Activated naive CD4-positive, alpha-beta T cell treated with anti-CD3 and anti-CD28 coated beads, Interleukin-2, amount 50 U/mL, for 72 hours (primary cell): ENCODE data around the gene FOXO1. TPM values are rescaled to one million over a fixed set of nuclear protein-coding genes. Genes with fewer than 3 reads are reported as not detected.
"Not testable (repeated sequence)": the region's sequence is repeated elsewhere in the genome, so short reads cannot be mapped to it uniquely, and the experiment has no call there.

Experiments
- ATAC-seq, 2 donors: fragments of 150-1000 bp; cut with Tn5 transposase; 2 replicates each; pipeline ENCODE4 v1.10.0; 2021; ENCODE audit warnings: mild to moderate bottlenecking in 2 of 2, moderate library complexity in 2 of 2
- DNase-seq, 2 donors: peaks; one replicate each; pipeline ENCODE4 v3.0.0; 2021 to 2022; ENCODE audit warnings: low spot score in 2 of 2
- H3K27ac Mint-ChIP-seq, 2 donors: one replicate each; pipeline ENCODE4 v1.8.0; 2022; ENCODE audit warnings: mild to moderate bottlenecking in 2 of 2, mixed read lengths in 2 of 2
- H3K36me3 Mint-ChIP-seq, 2 donors: one replicate each; pipeline ENCODE4 v1.8.0; 2022; ENCODE audit warnings: mixed read lengths in 2 of 2
- H3K9me3 Mint-ChIP-seq, 2 donors: one replicate each; pipeline ENCODE4 v1.8.0; 2022; ENCODE audit warnings: mixed read lengths in 2 of 2
- total RNA-seq, 2 donors: library from RNA; stranded (reverse); gene quantifications; one replicate each; pipeline ENCODE4 v1.2.3, GENCODE V29; 2022

Gene FOXO1
- total RNA-seq, result 10 to 100 TPM; 40.4 to 57.8 TPM

GRCh38 chr13:40666045-40666932, at the start of gene FOXO1:
TSS of gene FOXO1 (minus strand) at chr13:40666641. CDS start at chr13:40666212, 429 bp downstream.
- ATAC-seq, result peak; percentile 68 to 72
- Mint-ChIP-seq H3K9me3 (no peaks in the 10 kb centered on the region), H3K27ac (peak within 1 kb of the TSS; percentile 95 to 99), H3K36me3 (peaks cover 17 to 23% of the 10 kb centered on the region in 2 donors)
- peak; percentile 94 to 95 for DNase-seq

GRCh38 chr13:40714433-40714832, 48.0 kb upstream of the FOXO1 start:
- not testable (repeated sequence) for H3K27ac Mint-ChIP-seq, DNase-seq, ATAC-seq
- peaks cover 14 to 20% of the 10 kb centered on the region in 2 donors for H3K9me3 Mint-ChIP-seq
- peaks cover 41 to 55% of the 10 kb centered on the region in 2 donors for H3K36me3 Mint-ChIP-seq

GRCh38 chr13:40706439-40706838, 40.0 kb upstream of the FOXO1 start:
- Mint-ChIP-seq H3K36me3 (peaks cover 19 to 39% of the 10 kb centered on the region in 2 donors), H3K27ac (no peak overlapping the region), H3K9me3 (peaks cover 25 to 32% of the 10 kb centered on the region in 2 donors)
- DNase-seq, result no peak
- no peak for ATAC-seq

GRCh38 chr13:40697711-40698110, 31.3 kb upstream of the FOXO1 start:
- Mint-ChIP-seq H3K9me3 (no peaks in the 10 kb centered on the region), H3K36me3 (no peaks in the 10 kb centered on the region), H3K27ac (no peak overlapping the region)
- no peak for ATAC-seq
- DNase-seq, result no peak

DNA sequence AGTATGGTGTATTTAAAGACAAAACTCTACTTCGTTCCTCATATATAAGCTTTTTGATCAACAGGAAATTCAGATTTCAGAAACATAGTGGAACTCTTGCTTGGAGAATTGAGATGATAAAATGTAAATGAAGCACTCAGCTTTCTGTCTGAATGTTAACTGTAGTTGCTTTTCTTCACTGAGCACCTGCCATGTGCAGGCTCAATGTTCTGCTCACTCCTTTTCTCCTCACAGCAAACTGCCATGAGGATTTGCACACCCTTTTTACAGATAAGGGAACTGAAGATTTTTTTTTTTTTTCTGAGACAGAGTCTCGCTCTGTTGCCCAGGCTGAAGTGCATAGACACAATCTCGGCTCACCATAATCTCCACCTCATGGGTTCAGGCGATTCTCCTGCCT, 28.0 kb upstream of the FOXO1 start:
- no peaks in the 10 kb centered on the region for H3K36me3 Mint-ChIP-seq
- no peak overlapping the region for H3K27ac Mint-ChIP-seq
- ATAC-seq (no peak), DNase-seq (no peak)
- H3K9me3 Mint-ChIP-seq, result no peaks in the 10 kb centered on the region

GRCh38 chr13:40692946-40693345, 26.5 kb upstream of the FOXO1 start:
- ATAC-seq (no peak), DNase-seq (no peak)
- H3K36me3 Mint-ChIP-seq, result no peaks in the 10 kb centered on the region
- H3K27ac Mint-ChIP-seq, result no peak overlapping the region
- H3K9me3 Mint-ChIP-seq, result no peaks in the 10 kb centered on the region

DNA sequence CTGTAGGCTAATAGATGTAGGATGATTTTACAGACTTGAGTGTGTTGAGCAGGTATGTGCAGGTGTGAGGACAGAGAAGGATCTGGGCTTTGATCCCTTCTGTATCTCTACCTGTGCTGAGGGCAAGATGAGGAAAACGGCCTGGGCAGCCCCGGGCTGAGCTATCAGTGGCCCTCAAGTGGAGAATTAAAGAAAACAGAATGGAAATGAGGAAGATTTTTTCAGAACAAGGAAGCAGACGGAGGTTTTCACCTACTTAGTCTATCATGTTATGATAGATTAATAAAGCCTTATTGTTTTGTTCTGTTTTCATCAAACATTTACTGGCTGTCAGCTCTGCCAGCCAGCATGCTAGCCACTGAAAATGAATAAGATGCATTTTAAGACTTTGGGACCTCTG, 22.3 kb upstream of the FOXO1 start:
- no peak for DNase-seq
- no peak for ATAC-seq
- H3K36me3 Mint-ChIP-seq, result no peaks in the 10 kb centered on the region
- H3K9me3 Mint-ChIP-seq, result no peaks in the 10 kb centered on the region
- no peak overlapping the region for H3K27ac Mint-ChIP-seq

GRCh38 chr13:40682449-40683240, 16.2 kb upstream of the FOXO1 start:
- H3K27ac Mint-ChIP-seq, result peak overlapping the region in 1 of 2 donors; percentile 55
- DNase-seq, result no peak
- peak; percentile 56 to 79 for ATAC-seq
- H3K36me3 Mint-ChIP-seq, result no peaks in the 10 kb centered on the region
- no peaks in the 10 kb centered on the region for H3K9me3 Mint-ChIP-seq

- H3K36me3 Mint-ChIP-seq, result no peaks in the 10 kb centered on the region
- ATAC-seq, result no peak
- H3K9me3 Mint-ChIP-seq, result no peaks in the 10 kb centered on the region
- DNase-seq, result no peak
- peak overlapping the region in 1 of 2 donors; percentile 25 for H3K27ac Mint-ChIP-seq
Observed at GRCh38 chr13:40681341-40682146, 15.1 kb upstream of the FOXO1 start.

GRCh38 chr13:40680659-40681323, 14.3 kb upstream of the FOXO1 start:
- H3K27ac Mint-ChIP-seq, result no peak overlapping the region
- no peaks in the 10 kb centered on the region for H3K9me3 Mint-ChIP-seq
- H3K36me3 Mint-ChIP-seq, result no peaks in the 10 kb centered on the region
- no peak for DNase-seq
- ATAC-seq, result no peak

- Mint-ChIP-seq H3K27ac (no peak overlapping the region), H3K9me3 (no peaks in the 10 kb centered on the region)
- ATAC-seq, result no peak
Observed at GRCh38 chr13:40679480-40679985, 13.1 kb upstream of the FOXO1 start.

GRCh38 chr13:40677064-40677463, 10.6 kb upstream of the FOXO1 start:
- Mint-ChIP-seq H3K27ac (no peak overlapping the region), H3K9me3 (no peaks in the 10 kb centered on the region), H3K36me3 (no peaks in the 10 kb centered on the region)
- no peak for DNase-seq
- no peak for ATAC-seq

More at GRCh38 chr13:40679480-40679985, 13.1 kb upstream of the FOXO1 start:
- no peaks in the 10 kb centered on the region for H3K36me3 Mint-ChIP-seq
- no peak for DNase-seq

DNA sequence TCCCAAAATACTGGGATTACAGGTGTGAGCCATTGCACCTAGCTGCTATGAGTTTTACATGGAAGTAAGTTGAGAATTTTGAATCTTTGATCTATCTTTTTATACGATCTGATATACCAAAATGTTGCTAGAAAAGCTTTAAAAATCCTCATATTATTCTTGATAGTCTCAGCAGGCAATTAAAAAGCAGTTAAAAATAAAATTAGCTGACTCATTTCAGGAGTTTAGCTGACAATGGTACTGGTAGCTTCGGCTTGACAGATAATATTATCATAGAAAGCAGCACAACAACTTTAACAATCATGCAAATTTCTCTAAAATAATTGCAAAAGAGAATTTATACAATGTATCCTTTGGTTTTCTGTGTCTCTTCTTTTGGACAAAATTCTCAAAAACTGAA, 9.6 kb upstream of the FOXO1 start:
- Mint-ChIP-seq H3K36me3 (no peaks in the 10 kb centered on the region), H3K27ac (no peak overlapping the region), H3K9me3 (no peaks in the 10 kb centered on the region)
- no peak for ATAC-seq
- no peak for DNase-seq

DNA sequence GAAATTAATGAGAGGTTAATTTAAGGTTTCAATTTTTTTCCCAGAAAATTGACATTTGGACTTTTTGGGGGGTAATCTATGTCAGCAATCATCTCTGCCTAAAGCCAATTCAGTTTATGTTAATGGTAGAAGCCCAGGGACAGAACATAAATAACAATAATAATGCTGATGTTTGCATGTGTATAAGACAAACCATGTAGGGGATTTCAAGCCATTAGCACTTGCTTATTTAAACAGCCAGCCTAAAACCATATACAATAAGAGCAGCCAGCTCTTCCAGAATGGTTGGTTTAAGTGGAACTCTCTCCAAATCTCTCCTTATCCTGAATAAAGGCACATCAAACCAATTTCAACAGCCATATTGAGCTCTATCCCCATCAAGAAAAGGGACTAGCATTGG, 7.0 kb upstream of the FOXO1 start:
- Mint-ChIP-seq H3K36me3 (no peaks in the 10 kb centered on the region), H3K9me3 (no peaks in the 10 kb centered on the region), H3K27ac (no peak overlapping the region)
- no peak for DNase-seq
- ATAC-seq, result no peak

GRCh38 chr13:40672765-40673397, 6.4 kb upstream of the FOXO1 start:
- DNase-seq, result no peak
- Mint-ChIP-seq H3K27ac (no peak overlapping the region), H3K36me3 (no peaks in the 10 kb centered on the region), H3K9me3 (no peaks in the 10 kb centered on the region)
- ATAC-seq, result peak in 1 of 2 donors; percentile 52
